PC-3 (cell line): Measurements from ENCODE around the gene RIOK2. TPM values are rescaled to one million over a fixed set of nuclear protein-coding genes. Genes with fewer than 3 reads are reported as not detected.

Source experiments
- ATAC-seq: fragments of 200-7000 bp; cut with Tn5 transposase; 2 replicates; pipeline ENCODE4 v1.9.1; 2020; ENCODE audit warnings: mild to moderate bottlenecking, moderate library complexity
- BruUV-seq: library from RNA; stranded (reverse); fragments of 400-500 nt; replicated peaks from 2 replicates; lab custom pipeline; 2021; lab: Mats Ljungman, UMichigan
- CTCF ChIA-PET: fragments of 300-600 bp; sonication (Branson Sonifier 250); formaldehyde crosslinking; loops from one replicate; lab custom pipeline; 2022; ENCODE audit warnings: antibody characterized with exemption; lab: Charles Lee
- POLR2A ChIA-PET: fragments of 300-600 bp; sonication (Branson Sonifier 250); formaldehyde crosslinking; loops from one replicate; lab custom pipeline; 2022; ENCODE audit warnings: antibody characterized with exemption; ENCODE audit not compliant: unreplicated experiment; lab: Charles Lee
- DNase-seq: peaks from one replicate; pipeline ENCODE4 v3.0.0-alpha.2; 2015
- H2AFZ ChIP-seq: fragments of 300-600 bp; sonication (generic); 2 replicates; pipeline ENCODE4 v1.6.0; 2016; ENCODE audit warnings: antibody characterized with exemption, low read length
- H3F3A ChIP-seq: fragments of 300-600 bp; sonication (generic); one replicate; pipeline ENCODE4 v1.6.0; 2017; ENCODE audit warnings: antibody characterized with exemption, low read length, control low read depth, mild to moderate bottlenecking; ENCODE audit not compliant: unreplicated experiment
- H3K27ac ChIP-seq: fragments of 300-600 bp; sonication (generic); 2 replicates; pipeline ENCODE4 v1.5.1; 2016; ENCODE audit warnings: mild to moderate bottlenecking, low read length
- H3K27me3 ChIP-seq: fragments of 300-600 bp; sonication (generic); 2 replicates; pipeline ENCODE4 v1.6.1; 2016; ENCODE audit warnings: low read length, mixed read lengths
- H3K36me3 ChIP-seq: fragments of 300-600 bp; sonication (generic); 2 replicates; pipeline ENCODE4 v1.6.1; 2016; ENCODE audit warnings: low read depth, mixed run types, low read length, mixed read lengths
- H3K4me1 ChIP-seq: fragments of 300-600 bp; sonication (generic); 2 replicates; pipeline ENCODE4 v1.5.1; 2016; ENCODE audit warnings: low read length; ENCODE audit not compliant: insufficient read depth
- H3K4me2 ChIP-seq: fragments of 300-600 bp; sonication (generic); 2 replicates; pipeline ENCODE4 v1.6.0; 2016; ENCODE audit warnings: low read length
- H3K4me3 ChIP-seq: fragments of 300-600 bp; sonication (generic); 2 replicates; pipeline ENCODE4 v1.5.1; 2016; ENCODE audit warnings: mild to moderate bottlenecking, low read length, mixed read lengths
- H3K79me2 ChIP-seq: fragments of 300-600 bp; sonication (generic); 2 replicates; pipeline ENCODE4 v1.6.1; 2017; ENCODE audit warnings: low read length, mixed read lengths
- H3K9ac ChIP-seq: fragments of 300-600 bp; sonication (generic); 2 replicates; pipeline ENCODE4 v1.6.0; 2016; ENCODE audit warnings: mild to moderate bottlenecking, low read length
- H3K9me2 ChIP-seq: fragments of 300-600 bp; sonication (generic); replicated peaks from 2 replicates; pipeline ENCODE4 v1.6.1; 2016; ENCODE audit warnings: mixed run types, low read length, mixed read lengths
- H3K9me3 ChIP-seq: fragments of 300-600 bp; sonication (generic); 2 replicates; pipeline ENCODE4 v1.6.1; 2016; ENCODE audit warnings: low read length, mixed read lengths
- H4K20me1 ChIP-seq: fragments of 300-600 bp; sonication (generic); 2 replicates; pipeline ENCODE4 v1.6.1; 2016; ENCODE audit warnings: low read length, mixed read lengths
- EZH2 ChIP-seq: fragments of 300-600 bp; sonication (generic); IDR thresholded peaks from one replicate; pipeline ENCODE4 v1.6.1; 2017; ENCODE audit warnings: antibody characterized with exemption, mild to moderate bottlenecking, low read length; ENCODE audit not compliant: unreplicated experiment
- EZH2phosphoT487 ChIP-seq: fragments of 300-600 bp; sonication (generic); IDR thresholded peaks from 2 replicates; pipeline ENCODE4 v1.6.1; 2018; ENCODE audit warnings: mild to moderate bottlenecking, antibody characterized with exemption, low read length, borderline replicate concordance
- intact Hi-C: fragments of 100-400 bp; cut with micrococcal nuclease; formaldehyde crosslinking; loops from 2 replicates; pipeline ENCODE4 v1.9.0; 2023
- total RNA-seq: library from RNA; depleted of rRNA; stranded (reverse); fragments of >200 nt; gene quantifications from 2 replicates; pipeline ENCODE4 v1.2.3, GENCODE V29; 2014
- TF ChIP-seq, protein P1 (sequence below): fragments of 300-600 bp; sonication (generic); conservative IDR thresholded peaks from 2 replicates; pipeline ENCODE4 v1.5.1; 2017; ENCODE audit warnings: antibody characterized with exemption, low read depth, mild to moderate bottlenecking, low read length

Gene RIOK2
- total RNA-seq, 1 experiment from 2014 or later: 16.1 TPM

DNA sequence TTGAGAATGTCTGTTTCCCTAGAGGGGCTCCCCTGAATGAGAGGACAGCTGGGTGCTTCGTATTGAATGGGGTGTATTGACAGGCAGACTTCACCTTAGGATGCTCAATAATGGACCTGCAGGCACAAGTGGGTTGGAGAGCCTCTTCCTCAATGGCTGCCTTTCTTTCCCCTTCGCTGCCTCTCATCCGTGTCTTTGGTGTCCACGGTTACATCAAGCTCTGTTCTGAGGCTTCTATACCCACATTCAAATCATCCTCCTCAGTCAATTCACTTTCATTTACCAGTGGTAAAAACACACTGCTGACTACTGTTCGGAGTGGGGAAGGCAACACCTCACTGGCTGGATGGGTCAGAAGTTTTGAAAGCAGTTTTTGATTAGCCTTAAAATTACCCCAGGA, 61.2 kb downstream of the RIOK2 start:
- Histone ChIP-seq H3K36me3 (no peaks in the 10 kb centered on the region), H3K9me2 (no peaks in the 10 kb centered on the region), H2AFZ (no peak overlapping the region), H3K27ac (no peak overlapping the region), H3K4me1 (0 out of 2 replicates have a peak, but pooled peaks cover 10% of the 10 kb centered on the region), H3K9ac (no peak overlapping the region), H3F3A (no peaks in the 10 kb centered on the region), H3K4me2 (no peak overlapping the region), H3K27me3 (peaks cover 20% of the 10 kb centered on the region), H3K4me3 (no peak overlapping the region), H4K20me1 (no peaks in the 10 kb centered on the region), H3K79me2 (no peaks in the 10 kb centered on the region), H3K9me3 (no peaks in the 10 kb centered on the region)
- no TSS peak for BruUV-seq
- intact Hi-C loops: no loop called here
- ATAC-seq (no peak), DNase-seq (no peak)
- TF ChIP-seq, protein P1, sequence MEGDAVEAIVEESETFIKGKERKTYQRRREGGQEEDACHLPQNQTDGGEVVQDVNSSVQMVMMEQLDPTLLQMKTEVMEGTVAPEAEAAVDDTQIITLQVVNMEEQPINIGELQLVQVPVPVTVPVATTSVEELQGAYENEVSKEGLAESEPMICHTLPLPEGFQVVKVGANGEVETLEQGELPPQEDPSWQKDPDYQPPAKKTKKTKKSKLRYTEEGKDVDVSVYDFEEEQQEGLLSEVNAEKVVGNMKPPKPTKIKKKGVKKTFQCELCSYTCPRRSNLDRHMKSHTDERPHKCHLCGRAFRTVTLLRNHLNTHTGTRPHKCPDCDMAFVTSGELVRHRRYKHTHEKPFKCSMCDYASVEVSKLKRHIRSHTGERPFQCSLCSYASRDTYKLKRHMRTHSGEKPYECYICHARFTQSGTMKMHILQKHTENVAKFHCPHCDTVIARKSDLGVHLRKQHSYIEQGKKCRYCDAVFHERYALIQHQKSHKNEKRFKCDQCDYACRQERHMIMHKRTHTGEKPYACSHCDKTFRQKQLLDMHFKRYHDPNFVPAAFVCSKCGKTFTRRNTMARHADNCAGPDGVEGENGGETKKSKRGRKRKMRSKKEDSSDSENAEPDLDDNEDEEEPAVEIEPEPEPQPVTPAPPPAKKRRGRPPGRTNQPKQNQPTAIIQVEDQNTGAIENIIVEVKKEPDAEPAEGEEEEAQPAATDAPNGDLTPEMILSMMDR: no peak
- TF ChIP-seq EZH2phosphoT487: no peak
- POLR2A ChIA-PET: no interaction called here
- CTCF ChIA-PET: no interaction called here

DNA sequence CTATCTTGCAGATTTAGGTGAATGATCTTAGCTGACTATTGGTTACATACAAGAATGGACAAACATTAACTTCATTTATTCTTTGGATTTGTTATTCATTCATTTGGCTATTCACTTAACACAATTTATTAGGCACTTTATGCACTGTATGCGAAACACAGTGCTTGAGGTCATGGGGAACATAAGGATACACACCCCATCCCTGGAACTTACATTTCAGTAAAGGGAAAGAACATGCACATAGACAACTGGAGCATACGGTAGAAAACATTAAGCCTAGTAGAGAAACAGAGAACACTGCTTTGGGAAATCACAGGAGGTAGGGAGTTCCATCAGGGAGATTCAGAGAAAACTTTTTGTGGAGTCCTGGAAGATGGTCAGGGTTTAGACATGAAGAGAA, 62.9 kb downstream of the RIOK2 start:
- no peaks in the 10 kb centered on the region for H3F3A ChIP-seq

DNA sequence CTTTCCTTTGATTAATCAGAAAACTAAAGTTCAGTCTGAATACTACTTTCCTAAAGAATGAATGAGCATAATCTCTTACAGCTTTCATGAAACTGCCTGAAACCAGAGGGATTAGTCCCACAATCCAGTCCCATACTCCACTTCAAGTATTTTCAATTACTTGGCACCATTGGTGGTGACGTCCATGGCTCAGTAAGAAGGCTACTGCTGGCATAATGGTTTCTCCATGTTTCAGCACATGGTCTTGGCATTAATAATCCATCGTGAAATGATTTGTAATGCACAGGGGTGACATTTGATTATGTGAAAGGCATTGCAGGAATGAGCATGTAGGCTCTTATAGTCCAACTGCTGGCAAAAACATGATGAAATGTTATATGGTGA, 64.0 kb downstream of the RIOK2 start:
- H3F3A ChIP-seq: no peaks in the 10 kb centered on the region
- no peak for DNase-seq
- ATAC-seq: no peak
- no peaks in the 10 kb centered on the region for H3K79me2 ChIP-seq
- no peak overlapping the region for H3K4me2 ChIP-seq
- intact Hi-C loops: no loop called here
- BruUV-seq: no TSS peak
- H3K27ac ChIP-seq: no peak overlapping the region
- POLR2A ChIA-PET: no interaction called here
- H3K4me3 ChIP-seq: no peak overlapping the region
- H3K9me2 ChIP-seq: no peaks in the 10 kb centered on the region
- 0 out of 2 replicates have a peak, but pooled peaks cover 4% of the 10 kb centered on the region for H3K4me1 ChIP-seq
- H4K20me1 ChIP-seq: no peaks in the 10 kb centered on the region
- H3K9me3 ChIP-seq: no peaks in the 10 kb centered on the region
- no peak overlapping the region for H3K9ac ChIP-seq
- no peaks in the 10 kb centered on the region for H3K36me3 ChIP-seq
- TF ChIP-seq EZH2phosphoT487: no peak
- TF ChIP-seq, protein P1: no peak
- no peak for TF ChIP-seq EZH2
- H2AFZ ChIP-seq: no peak overlapping the region
- peaks cover 20% of the 10 kb centered on the region for H3K27me3 ChIP-seq
- CTCF ChIA-PET: no interaction called here

More for the DNA sequence above, 62.9 kb downstream of the RIOK2 start:
- intact Hi-C loops: no loop called here
- TF ChIP-seq, protein P1: no peak
- TF ChIP-seq EZH2 (no peak), EZH2phosphoT487 (no peak)
- ChIA-PET POLR2A (no interaction called here), CTCF (no interaction called here)
- Histone ChIP-seq H3K36me3 (no peaks in the 10 kb centered on the region), H3K4me3 (no peak overlapping the region), H4K20me1 (no peaks in the 10 kb centered on the region), H3K9ac (no peak overlapping the region), H3K27me3 (peaks cover 20% of the 10 kb centered on the region), H3K9me2 (no peaks in the 10 kb centered on the region), H3K4me2 (no peak overlapping the region), H3K9me3 (no peaks in the 10 kb centered on the region), H2AFZ (no peak overlapping the region), H3K4me1 (0 out of 2 replicates have a peak, but pooled peaks cover 10% of the 10 kb centered on the region), H3K27ac (no peak overlapping the region), H3K79me2 (no peaks in the 10 kb centered on the region)
- no TSS peak for BruUV-seq
- ATAC-seq (no peak), DNase-seq (no peak)
